GM19395 (cell line): ENCODE measurements around the gene EPHA4.

Experiments
- ATAC-seq: cut with Tn5 transposase; IDR thresholded peaks from one replicate; pipeline ENCODE4 v1.9.1; 2021; ENCODE audit warnings: mild to moderate bottlenecking, moderate library complexity; ENCODE audit not compliant: unreplicated experiment

Gene EPHA4

GRCh38 chr2:221370857-221371211 is 201.3 kb downstream of the EPHA4 start:
- no peak for ATAC-seq

GRCh38 chr2:221370076-221370856 is 201.8 kb downstream of the EPHA4 start:
- no peak for ATAC-seq
